ENCODE results near the gene AXDND1. TPM values are rescaled to one million over a fixed set of nuclear protein-coding genes. Genes with fewer than 3 reads are reported as not detected.

Gene AXDND1
- total and polyA plus RNA-seq, 9 of the 15 experiments (the other 6 are each of a cell fraction or from before 2014, with no cell fraction given): 0.03 to 0.13 (median 0.06) TPM; not detected in 5

DNA sequence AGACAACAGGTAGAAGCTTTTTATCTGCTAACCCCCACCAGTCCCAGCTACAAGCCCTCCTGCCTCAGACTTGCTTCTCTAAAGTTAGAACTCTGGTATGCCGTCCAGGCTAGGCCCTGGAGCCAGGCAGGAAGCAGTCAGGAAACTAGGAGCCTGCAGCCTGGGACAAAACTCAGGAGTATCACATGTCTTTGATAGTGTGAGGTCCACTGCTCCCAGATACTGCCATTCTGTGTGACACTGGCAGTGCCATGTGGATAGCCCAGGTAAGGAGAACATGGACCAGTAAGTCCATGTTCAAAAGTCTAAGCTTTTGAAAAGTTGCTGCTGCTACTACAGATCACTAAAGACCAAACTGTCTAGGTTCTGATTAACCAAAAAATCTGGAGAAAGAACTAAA, 164.6 kb downstream of the AXDND1 start (continued):
- TF ChIP-seq ZNF830 (CRISPR knock-in tag; IDR thresholded peaks at IDR 0.05): no peak
- TF ChIP-seq PRPF4 (IDR thresholded peaks at IDR 0.05; ENCODE audit: insufficient read depth, low read depth, low read length, poor library complexity, severe bottlenecking): no peak

DNA sequence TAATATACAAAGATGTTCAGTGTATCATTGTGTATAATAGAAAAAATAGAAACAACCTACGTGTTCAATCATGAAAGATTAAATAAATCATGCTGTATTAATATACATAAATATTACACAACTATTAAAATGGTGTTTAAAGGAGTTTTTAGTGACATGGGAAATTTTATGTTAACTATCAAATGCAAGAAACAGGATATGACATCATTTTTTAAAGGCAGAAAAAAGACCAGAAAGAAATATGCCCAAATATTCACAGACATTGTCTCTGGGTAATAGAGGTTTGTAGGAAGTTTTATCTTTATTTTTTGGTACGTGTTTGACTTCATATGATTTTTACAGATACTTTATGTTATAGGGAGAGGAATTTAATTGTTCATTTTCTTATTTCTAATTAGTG, 176.0 kb downstream of the AXDND1 start:
- Histone ChIP-seq H3K4me3 (no peak overlapping the region), H4K20me1 (replicated peaks; ENCODE audit: control insufficient read depth, insufficient read depth, low read length) (no peaks in the 10 kb centered on the region; the same call in 1 of the 2 replicates), H3K36me3 (ENCODE audit: control insufficient read depth, insufficient read depth, low read length) (no peaks in the 10 kb centered on the region), H3K9me3 (replicated peaks; ENCODE audit: control insufficient read depth, insufficient read depth, low read depth, low read length) (no peaks in the 10 kb centered on the region), H3K4me1 (replicated peaks in 1 of 2; ENCODE audit: control insufficient read depth in 2 of 2, insufficient read depth in 2 of 2, low read length in 2 of 2) (no peaks in the 10 kb centered on the region), H3K27me3 (ENCODE audit: control insufficient read depth in 2 of 2, insufficient read depth in 2 of 2, low read length in 2 of 2) (peaks cover 0 to 4% of the 10 kb centered on the region in 2 experiments; a peak in 1 of 5 replicates), H3K9ac (ENCODE audit: insufficient read depth in 1 of 2, low read depth in 2 of 2, low read length in 2 of 2) (no peak overlapping the region), H3K4me2 (ENCODE audit: insufficient read depth, low read length) (no peak overlapping the region), H3K9me1 (ENCODE audit: control insufficient read depth, insufficient read depth, low read length) (no peaks in the 10 kb centered on the region), H2AFZ (ENCODE audit: low read depth, low read length) (no peak overlapping the region), H3K79me2 (ENCODE audit: control insufficient read depth, insufficient read depth, low read length) (no peaks in the 10 kb centered on the region), H3K27ac (ENCODE audit: extremely low read depth, low read depth, low read length) (no peak overlapping the region)
- no TSS peak for BruUV-seq (replicated peaks)
- in situ Hi-C loops (cut with MboI) (no loop called here), intact Hi-C loops (cut with micrococcal nuclease) (no loop called here)
- ChIA-PET POLR2A (no interaction called here), CTCF (ENCODE audit: low intra/inter-chr PET ratio) (no interaction called here)
- no peak for ATAC-seq
- whole genome bisulfite sequencing (ENCODE audit: insufficient coverage, low coverage, missing lambda C conversion rate): 0% methylated on average over 2 of the region's 2 CpGs
- DNase-seq (ENCODE audit: extremely low read depth in 1 of 4, low spot score in 3 of 4): no peak
- FAIRE-seq: no peak
- TF ChIP-seq YY1 (IDR thresholded peaks at IDR 0.05; ENCODE audit: borderline replicate concordance in 1 of 3, control insufficient read depth in 1 of 3, extremely low read depth in 1 of 3, insufficient read depth in 3 of 3, insufficient read length in 1 of 3, insufficient replicate concordance in 2 of 3, low read depth in 1 of 3, low read length in 2 of 3) (no peak), ZNF76 (CRISPR knock-in tag; IDR thresholded peaks at IDR 0.05; ENCODE audit: borderline replicate concordance) (no peak)
- TF ChIP-seq, protein P1, sequence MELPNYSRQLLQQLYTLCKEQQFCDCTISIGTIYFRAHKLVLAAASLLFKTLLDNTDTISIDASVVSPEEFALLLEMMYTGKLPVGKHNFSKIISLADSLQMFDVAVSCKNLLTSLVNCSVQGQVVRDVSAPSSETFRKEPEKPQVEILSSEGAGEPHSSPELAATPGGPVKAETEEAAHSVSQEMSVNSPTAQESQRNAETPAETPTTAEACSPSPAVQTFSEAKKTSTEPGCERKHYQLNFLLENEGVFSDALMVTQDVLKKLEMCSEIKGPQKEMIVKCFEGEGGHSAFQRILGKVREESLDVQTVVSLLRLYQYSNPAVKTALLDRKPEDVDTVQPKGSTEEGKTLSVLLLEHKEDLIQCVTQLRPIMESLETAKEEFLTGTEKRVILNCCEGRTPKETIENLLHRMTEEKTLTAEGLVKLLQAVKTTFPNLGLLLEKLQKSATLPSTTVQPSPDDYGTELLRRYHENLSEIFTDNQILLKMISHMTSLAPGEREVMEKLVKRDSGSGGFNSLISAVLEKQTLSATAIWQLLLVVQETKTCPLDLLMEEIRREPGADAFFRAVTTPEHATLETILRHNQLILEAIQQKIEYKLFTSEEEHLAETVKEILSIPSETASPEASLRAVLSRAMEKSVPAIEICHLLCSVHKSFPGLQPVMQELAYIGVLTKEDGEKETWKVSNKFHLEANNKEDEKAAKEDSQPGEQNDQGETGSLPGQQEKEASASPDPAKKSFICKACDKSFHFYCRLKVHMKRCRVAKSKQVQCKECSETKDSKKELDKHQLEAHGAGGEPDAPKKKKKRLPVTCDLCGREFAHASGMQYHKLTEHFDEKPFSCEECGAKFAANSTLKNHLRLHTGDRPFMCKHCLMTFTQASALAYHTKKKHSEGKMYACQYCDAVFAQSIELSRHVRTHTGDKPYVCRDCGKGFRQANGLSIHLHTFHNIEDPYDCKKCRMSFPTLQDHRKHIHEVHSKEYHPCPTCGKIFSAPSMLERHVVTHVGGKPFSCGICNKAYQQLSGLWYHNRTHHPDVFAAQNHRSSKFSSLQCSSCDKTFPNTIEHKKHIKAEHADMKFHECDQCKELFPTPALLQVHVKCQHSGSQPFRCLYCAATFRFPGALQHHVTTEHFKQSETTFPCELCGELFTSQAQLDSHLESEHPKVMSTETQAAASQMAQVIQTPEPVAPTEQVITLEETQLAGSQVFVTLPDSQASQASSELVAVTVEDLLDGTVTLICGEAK (IDR thresholded peaks at IDR 0.05): no peak
- TF ChIP-seq, protein P1 (CRISPR knock-in tag; IDR thresholded peaks at IDR 0.05): no peak
- TF ChIP-seq, protein P2, sequence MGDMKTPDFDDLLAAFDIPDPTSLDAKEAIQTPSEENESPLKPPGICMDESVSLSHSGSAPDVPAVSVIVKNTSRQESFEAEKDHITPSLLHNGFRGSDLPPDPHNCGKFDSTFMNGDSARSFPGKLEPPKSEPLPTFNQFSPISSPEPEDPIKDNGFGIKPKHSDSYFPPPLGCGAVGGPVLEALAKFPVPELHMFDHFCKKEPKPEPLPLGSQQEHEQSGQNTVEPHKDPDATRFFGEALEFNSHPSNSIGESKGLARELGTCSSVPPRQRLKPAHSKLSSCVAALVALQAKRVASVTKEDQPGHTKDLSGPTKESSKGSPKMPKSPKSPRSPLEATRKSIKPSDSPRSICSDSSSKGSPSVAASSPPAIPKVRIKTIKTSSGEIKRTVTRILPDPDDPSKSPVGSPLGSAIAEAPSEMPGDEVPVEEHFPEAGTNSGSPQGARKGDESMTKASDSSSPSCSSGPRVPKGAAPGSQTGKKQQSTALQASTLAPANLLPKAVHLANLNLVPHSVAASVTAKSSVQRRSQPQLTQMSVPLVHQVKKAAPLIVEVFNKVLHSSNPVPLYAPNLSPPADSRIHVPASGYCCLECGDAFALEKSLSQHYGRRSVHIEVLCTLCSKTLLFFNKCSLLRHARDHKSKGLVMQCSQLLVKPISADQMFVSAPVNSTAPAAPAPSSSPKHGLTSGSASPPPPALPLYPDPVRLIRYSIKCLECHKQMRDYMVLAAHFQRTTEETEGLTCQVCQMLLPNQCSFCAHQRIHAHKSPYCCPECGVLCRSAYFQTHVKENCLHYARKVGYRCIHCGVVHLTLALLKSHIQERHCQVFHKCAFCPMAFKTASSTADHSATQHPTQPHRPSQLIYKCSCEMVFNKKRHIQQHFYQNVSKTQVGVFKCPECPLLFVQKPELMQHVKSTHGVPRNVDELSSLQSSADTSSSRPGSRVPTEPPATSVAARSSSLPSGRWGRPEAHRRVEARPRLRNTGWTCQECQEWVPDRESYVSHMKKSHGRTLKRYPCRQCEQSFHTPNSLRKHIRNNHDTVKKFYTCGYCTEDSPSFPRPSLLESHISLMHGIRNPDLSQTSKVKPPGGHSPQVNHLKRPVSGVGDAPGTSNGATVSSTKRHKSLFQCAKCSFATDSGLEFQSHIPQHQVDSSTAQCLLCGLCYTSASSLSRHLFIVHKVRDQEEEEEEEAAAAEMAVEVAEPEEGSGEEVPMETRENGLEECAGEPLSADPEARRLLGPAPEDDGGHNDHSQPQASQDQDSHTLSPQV (IDR thresholded peaks at IDR 0.05): no peak

Data from K562 (cell line).